ENCODE measurements around the gene TDRD3. TPM values are rescaled to one million over a fixed set of nuclear protein-coding genes. Genes with fewer than 3 reads are reported as not detected.

The TDRD3 gene
- total RNA-seq, 1 experiment from 2014 or later, result 10.8 TPM

GRCh38 chr13:60577761-60578160 is 180.7 kb downstream of the TDRD3 start:
- no peak for ATAC-seq

DNA sequence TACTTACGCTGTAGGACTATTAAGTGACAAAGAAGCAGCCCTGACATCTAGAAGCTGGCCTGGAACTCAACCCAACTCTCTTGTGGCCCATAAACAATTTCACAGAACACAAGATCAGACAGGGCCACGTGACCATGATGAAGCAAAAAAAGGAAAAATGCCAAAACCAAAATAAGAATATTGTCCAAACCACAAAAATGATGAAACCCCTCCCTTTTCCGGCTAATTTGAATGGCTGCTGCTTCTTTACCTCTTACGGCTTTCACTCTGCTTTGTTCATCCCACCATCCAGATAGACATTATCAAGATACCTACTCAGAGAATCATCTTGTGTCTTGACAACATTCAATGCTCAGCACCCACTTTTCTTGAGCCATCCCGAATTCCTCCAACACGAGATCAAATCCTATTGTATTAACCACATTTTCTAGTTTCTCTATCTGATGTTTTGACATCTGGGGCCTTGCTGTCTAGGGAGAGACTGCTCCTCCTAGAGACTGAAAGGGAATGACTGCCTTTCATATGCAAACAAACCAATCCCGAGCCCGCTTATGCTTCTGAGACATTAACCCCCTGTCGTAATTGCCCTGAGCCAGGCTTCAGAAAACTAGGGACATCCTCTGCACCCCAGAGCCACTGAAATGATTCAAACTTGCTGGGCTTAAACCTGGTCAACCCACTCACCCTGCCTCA is 186.3 kb downstream of the TDRD3 start:
- no TSS peak for BruUV-seq (replicated peaks)
- ChIA-PET POLR2A (no interaction called here), CTCF (no interaction called here)
- Histone ChIP-seq H3K4me3 (ENCODE audit: low read depth in 2 of 2, low read length in 2 of 2) (no peak overlapping the region), H3K27me3 (ENCODE audit: control insufficient read depth, insufficient read depth, low read length) (no peaks in the 10 kb centered on the region), H3K9me3 (ENCODE audit: control insufficient read depth, insufficient read depth, low read depth, low read length) (no peaks in the 10 kb centered on the region), H3K36me3 (ENCODE audit: control insufficient read depth, insufficient read depth, low read length) (no peaks in the 10 kb centered on the region), H3K27ac (ENCODE audit: low read length) (no peak overlapping the region), H3K4me1 (ENCODE audit: control insufficient read depth, insufficient read depth, low read length) (no peaks in the 10 kb centered on the region)
- in situ Hi-C loops (cut with HindIII; ENCODE audit: low pct_unique_long_range_greater_than_20kb, low sequenced_read_pairs), result no loop called here
- TF ChIP-seq, protein P1, sequence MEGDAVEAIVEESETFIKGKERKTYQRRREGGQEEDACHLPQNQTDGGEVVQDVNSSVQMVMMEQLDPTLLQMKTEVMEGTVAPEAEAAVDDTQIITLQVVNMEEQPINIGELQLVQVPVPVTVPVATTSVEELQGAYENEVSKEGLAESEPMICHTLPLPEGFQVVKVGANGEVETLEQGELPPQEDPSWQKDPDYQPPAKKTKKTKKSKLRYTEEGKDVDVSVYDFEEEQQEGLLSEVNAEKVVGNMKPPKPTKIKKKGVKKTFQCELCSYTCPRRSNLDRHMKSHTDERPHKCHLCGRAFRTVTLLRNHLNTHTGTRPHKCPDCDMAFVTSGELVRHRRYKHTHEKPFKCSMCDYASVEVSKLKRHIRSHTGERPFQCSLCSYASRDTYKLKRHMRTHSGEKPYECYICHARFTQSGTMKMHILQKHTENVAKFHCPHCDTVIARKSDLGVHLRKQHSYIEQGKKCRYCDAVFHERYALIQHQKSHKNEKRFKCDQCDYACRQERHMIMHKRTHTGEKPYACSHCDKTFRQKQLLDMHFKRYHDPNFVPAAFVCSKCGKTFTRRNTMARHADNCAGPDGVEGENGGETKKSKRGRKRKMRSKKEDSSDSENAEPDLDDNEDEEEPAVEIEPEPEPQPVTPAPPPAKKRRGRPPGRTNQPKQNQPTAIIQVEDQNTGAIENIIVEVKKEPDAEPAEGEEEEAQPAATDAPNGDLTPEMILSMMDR (IDR thresholded peaks at IDR 0.05), result no peak
- TF ChIP-seq POLR2AphosphoS5 (IDR thresholded peaks at IDR 0.05; ENCODE audit: low read depth, low read length), result no peak
- TF ChIP-seq, protein P2, sequence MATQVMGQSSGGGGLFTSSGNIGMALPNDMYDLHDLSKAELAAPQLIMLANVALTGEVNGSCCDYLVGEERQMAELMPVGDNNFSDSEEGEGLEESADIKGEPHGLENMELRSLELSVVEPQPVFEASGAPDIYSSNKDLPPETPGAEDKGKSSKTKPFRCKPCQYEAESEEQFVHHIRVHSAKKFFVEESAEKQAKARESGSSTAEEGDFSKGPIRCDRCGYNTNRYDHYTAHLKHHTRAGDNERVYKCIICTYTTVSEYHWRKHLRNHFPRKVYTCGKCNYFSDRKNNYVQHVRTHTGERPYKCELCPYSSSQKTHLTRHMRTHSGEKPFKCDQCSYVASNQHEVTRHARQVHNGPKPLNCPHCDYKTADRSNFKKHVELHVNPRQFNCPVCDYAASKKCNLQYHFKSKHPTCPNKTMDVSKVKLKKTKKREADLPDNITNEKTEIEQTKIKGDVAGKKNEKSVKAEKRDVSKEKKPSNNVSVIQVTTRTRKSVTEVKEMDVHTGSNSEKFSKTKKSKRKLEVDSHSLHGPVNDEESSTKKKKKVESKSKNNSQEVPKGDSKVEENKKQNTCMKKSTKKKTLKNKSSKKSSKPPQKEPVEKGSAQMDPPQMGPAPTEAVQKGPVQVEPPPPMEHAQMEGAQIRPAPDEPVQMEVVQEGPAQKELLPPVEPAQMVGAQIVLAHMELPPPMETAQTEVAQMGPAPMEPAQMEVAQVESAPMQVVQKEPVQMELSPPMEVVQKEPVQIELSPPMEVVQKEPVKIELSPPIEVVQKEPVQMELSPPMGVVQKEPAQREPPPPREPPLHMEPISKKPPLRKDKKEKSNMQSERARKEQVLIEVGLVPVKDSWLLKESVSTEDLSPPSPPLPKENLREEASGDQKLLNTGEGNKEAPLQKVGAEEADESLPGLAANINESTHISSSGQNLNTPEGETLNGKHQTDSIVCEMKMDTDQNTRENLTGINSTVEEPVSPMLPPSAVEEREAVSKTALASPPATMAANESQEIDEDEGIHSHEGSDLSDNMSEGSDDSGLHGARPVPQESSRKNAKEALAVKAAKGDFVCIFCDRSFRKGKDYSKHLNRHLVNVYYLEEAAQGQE (IDR thresholded peaks at IDR 0.05; ENCODE audit: insufficient read depth in 1 of 2, low read depth in 2 of 2, low read length in 1 of 2), result no peak
- TF ChIP-seq SIN3A (IDR thresholded peaks at IDR 0.05; ENCODE audit: borderline replicate concordance, insufficient read depth, low read depth, low read length), result no peak
- no peak for TF ChIP-seq TCF7L2 (IDR thresholded peaks at IDR 0.05; ENCODE audit: low read depth, low read length)
- DNase-seq (ENCODE audit: low read depth, low spot score) (no peak), ATAC-seq (no peak)
- intact Hi-C loops (cut with micrococcal nuclease; ENCODE audit: unreplicated experiment), result no loop called here

More at GRCh38 chr13:60577761-60578160, 180.7 kb downstream of the TDRD3 start:
- H3K27ac ChIP-seq (ENCODE audit: low read length), result no peak overlapping the region
- H3K9me3 ChIP-seq (ENCODE audit: control insufficient read depth, insufficient read depth, low read depth, low read length), result no peaks in the 10 kb centered on the region
- no peaks in the 10 kb centered on the region for H3K27me3 ChIP-seq (ENCODE audit: control insufficient read depth, insufficient read depth, low read length)
- in situ Hi-C loops (cut with HindIII; ENCODE audit: low pct_unique_long_range_greater_than_20kb, low sequenced_read_pairs) (no loop called here), intact Hi-C loops (cut with micrococcal nuclease; ENCODE audit: unreplicated experiment) (no loop called here)
- H3K4me3 ChIP-seq (ENCODE audit: low read depth in 2 of 2, low read length in 2 of 2), result no peak overlapping the region
- ChIA-PET CTCF (no interaction called here), POLR2A (no interaction called here)
- no TSS peak for BruUV-seq (replicated peaks)
- H3K36me3 ChIP-seq (ENCODE audit: control insufficient read depth, insufficient read depth, low read length), result no peaks in the 10 kb centered on the region
- no peaks in the 10 kb centered on the region for H3K4me1 ChIP-seq (ENCODE audit: control insufficient read depth, insufficient read depth, low read length)
- TF ChIP-seq SIN3A (IDR thresholded peaks at IDR 0.05; ENCODE audit: borderline replicate concordance, insufficient read depth, low read depth, low read length) (no peak), POLR2AphosphoS5 (IDR thresholded peaks at IDR 0.05; ENCODE audit: low read depth, low read length) (no peak), TCF7L2 (IDR thresholded peaks at IDR 0.05; ENCODE audit: low read depth, low read length) (no peak)
- TF ChIP-seq, protein P1 (IDR thresholded peaks at IDR 0.05), result no peak
- TF ChIP-seq, protein P2 (IDR thresholded peaks at IDR 0.05; ENCODE audit: insufficient read depth in 1 of 2, low read depth in 2 of 2, low read length in 1 of 2), result no peak
- no peak for DNase-seq (ENCODE audit: low read depth, low spot score)

Data from Panc1 (cell line).